ENCODE measurements around the gene PKD1L1.

The PKD1L1 gene

DNA sequence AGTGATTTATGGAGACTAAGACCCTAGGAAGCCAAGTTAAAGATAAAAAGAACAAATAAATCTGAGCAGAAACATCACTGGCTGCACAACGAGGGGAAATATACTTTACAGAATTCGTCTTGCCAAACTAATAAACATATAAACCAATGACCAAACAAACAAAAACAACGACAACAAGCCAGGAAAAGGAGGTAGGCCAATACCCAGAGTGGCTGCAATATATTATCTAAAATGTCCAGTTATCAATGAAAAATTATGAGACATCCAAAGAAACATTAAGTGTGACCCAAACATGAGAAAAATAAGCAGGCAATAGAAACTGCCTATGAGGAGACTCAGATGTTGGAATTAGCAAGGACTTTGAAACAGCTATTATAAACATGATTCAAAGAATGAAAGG is 81.0 kb downstream of the PKD1L1 start:
- no peak for DNase-seq

DNA sequence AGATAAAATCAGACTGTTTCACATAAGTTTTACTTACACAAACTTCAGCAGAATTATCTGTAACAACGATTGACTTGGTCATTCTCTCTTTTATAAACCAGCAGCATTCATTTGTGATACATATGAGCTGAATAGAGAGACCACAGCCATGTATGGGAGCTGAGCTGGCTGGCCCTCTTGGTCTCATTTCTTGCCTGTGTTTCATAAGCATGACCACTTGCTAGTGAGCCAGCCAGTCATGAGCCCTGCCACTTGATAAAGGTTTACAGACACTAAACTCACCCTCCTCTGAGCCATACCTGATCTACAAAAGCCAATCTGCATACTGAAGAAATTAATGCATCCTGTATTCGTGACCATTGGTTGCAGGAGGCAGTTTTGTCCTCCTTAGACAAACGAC is 82.1 kb downstream of the PKD1L1 start:
- no peak for DNase-seq

DNA sequence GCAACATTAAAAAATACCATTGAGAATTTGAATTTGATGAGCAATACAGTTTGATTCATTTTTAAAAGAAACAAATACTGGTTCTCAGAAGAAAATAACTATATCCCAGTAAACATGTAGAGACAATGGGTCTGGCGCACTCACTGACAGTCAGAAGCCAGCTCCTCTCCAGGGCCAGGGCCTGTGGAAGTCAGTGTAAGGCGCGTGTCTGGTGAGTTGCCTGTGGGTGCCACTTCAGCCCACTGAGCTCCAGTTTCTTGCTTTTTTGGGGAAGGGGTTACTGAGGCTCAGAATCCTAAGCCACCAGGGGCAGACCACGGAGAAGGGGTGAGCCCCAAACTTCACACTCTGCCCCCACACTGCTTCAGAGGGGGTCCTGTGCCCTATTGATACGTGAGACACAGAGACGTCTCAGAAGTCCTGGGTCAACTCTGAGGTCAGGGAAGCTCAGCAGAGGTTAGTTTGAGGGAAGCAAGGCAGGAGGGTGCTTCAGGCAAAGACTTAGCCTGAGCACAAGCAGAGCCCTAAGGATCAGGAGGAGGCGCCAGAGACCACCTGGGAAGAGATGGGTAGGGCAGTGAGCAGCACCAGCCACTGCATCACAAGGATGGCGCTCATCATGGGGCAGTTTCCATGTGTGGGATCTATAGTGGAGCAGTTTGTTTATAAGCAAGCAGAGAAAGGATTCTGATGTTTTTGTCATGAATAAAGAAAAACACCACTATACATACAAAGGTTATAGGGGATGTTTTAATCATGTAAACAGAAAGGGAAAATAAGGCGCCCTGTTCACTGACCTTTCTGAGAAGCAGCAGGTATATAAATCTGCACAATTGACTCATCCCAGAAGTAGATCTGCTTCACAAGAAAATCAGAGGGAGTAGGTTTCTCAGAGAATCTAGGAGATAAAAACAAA is 95.7 kb downstream of the PKD1L1 start:
- no peak for DNase-seq

DNA sequence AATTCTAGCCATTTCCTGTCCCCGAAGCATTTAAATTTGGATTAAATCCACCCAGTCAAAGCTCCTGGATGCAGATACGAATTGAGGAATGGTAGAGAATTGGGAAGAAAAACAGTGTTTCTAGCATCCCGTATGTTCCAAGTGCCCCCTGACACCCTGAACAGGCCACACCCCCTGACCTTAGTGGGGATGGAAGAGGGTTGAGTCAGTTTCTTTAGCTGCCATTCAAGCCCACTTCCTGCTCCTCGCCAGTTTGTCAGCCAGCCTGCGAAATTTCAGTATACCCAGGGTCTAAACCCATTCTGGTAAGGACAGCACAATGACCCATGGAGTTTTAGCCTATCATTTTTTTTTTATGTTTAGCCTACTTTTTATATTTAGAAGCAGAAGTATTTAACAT is 101.1 kb downstream of the PKD1L1 start:
- no peak for DNase-seq

DNA sequence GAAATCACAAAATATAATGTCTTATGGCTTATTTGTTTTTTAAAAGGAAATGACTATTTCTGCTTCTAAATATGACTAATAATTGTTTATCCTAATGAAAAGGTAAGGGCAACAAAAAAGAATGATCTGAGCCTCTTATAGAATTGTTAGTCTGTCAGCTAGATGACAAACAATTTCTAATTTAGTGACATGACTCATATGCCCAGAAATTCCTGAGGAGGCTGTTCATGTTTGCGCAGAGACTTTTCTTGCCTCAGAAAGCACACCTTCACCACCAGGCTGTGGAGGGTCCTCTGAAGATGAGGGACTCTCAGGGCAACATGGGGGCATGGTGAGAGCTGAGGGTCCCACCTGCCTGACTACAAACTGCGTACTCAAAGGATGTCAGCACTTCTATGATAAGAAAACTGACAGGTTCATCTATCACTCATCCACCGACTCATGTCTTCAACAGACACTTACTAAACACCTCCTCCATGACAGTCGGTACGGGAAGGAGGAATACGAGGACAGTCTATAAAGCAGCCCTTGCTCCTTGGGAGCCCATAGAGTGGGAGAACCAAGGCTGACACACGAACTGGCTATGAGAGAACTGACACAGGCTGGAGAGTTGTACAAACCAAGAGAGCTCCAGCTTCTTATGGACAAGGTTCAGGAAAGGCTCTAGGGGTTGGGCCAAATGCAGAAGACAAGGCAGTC is 102.0 kb downstream of the PKD1L1 start:
- no peak for DNase-seq

DNA sequence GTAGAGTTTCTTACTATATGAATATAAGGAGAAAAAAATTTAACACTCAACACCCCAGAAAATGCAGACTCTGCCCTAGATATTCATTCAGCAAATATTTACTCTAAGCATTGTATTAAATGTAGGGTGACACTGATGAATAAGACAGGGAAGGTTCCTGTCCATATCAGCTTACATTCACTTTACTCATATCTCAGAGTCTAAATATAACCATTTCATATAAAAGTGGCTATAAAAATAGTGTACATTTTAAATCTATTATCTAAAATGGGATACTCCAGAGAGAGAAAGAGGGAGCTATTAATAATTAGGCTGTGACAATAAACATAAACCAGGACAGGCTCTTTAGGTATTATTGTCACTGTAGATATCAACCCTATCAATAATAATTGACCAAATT is 104.0 kb downstream of the PKD1L1 start:
- DNase-seq: no peak

DNA sequence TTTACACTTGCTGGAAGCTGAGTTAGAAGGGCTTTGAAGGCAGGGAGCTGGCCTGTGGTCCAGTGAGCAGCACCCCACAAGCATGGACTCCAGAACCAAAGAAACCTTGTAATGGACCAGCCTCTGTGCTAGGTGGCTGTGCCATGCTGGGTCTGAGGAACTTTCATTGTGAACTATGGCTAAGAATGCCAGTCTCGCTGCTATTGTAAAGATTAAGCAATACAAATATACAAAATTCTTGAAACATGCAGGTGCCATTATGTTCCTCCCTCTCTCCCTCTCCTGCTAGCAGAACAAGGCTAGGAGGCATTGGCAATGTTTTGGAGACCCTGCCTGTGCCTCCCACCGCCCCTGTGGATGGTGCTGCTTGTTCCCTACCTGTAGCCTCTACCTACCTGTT is 105.0 kb downstream of the PKD1L1 start:
- no peak for DNase-seq

DNA sequence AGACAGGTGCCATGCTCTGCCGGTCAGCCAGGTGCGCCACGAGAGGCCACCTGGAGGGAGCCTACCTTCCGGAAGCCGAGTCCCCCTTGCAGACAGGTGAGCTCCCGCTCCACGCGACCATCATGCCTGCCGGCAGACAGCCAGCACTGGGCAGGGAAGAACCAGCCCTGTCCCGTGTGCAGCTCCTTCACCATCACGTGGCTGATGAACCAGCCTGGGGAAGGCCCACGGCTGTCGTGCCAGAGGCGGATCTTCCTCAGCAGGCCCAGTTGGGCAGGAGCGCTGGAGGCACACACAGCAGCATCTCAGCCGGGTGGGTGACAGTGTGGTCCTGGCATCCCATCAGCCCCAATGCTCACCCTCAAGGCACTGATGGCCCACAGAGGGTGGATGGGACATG is 108.9 kb downstream of the PKD1L1 start:
- no peak for DNase-seq

DNA sequence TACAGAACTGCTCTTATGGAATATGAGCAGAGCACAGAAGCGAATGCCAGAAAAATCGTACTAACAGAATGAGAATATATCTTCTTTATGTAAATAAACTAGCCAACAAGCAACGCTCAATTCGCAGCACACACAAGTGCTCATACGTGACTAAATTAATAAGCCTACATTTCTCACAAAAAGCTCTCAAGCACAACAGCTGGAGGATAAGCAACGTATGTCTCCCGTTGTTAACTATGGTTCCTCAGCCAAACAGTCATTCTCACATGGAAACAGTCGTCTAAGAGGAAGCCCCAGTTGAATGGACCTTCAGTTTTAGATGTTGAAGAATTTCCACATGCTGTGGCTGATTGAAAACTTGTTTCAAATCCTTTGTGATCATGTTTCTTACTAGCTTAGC is 110.4 kb downstream of the PKD1L1 start:
- no peak for DNase-seq

DNA sequence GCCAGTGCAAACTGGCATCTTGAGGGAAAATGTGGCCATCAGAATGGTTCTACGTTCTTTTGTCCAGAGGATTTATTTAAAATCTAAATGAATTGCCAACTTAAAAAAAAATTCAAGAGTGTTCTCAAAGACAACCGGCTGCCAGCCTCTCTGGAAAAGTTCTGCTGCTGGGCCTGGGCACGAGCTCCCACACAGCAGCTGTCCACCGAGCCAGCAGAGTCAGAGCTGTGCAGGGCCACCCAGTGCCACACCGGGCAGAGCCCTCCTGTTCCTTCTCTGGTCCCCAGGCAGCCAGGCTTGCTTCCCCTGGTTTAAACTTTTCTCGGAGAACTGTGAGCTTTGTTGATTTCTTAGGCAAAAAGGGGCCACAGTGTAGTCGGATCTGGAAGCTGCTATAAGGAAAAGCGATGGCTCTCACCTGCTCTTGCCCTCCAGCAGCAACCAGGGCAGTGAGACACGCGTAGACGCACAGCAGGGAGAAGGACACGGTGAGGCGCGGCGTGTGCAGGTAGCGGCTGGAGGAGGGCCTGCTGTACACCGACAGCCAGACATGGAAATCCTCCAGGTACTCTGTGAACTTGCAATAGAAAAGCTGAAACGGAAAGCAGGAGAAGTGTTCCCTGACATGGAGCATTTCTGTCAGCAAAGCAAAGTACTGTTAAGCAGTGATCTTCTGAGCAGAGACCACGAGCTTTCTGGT is 111.6 kb downstream of the PKD1L1 start:
- DNase-seq: no peak

DNA sequence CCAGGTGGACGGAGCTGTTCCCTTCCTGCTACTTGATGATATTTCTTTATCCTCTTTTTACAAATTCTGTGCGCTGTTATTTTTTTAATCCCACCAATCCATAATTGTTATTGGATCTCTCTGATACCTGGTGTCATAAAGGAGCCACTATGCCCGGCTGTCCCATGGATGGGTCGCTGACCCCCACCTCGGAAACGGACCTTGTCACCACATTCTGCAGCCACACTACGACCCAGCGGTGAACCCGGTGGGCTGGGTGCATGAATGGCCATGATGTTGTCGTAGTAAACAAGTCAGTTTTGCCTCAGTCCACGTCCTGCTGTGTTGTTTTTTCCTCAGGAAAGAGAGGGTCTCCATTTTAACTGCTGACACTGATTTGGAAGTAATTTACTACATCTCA is 112.2 kb downstream of the PKD1L1 start:
- DNase-seq: no peak

DNA sequence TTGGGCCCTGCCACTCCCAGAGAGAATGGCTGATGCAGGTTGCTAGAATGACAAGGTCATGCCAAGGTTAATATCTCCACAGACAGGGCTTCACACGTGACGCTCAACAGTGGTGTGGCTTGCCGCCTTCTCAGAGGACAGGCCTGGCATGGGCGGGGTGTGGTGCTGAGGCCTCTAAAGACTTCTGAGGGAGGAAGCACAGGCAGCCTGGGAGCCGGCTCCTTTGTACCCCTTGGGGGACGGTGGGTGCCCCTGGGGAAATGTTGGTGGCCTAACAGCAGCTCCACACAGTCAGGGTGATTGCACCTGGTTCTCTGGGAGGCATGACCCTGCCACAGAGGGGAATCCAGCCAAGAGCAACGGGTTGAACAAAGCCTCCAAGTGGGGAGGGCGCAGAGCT is 115.1 kb downstream of the PKD1L1 start:
- DNase-seq: no peak

DNA sequence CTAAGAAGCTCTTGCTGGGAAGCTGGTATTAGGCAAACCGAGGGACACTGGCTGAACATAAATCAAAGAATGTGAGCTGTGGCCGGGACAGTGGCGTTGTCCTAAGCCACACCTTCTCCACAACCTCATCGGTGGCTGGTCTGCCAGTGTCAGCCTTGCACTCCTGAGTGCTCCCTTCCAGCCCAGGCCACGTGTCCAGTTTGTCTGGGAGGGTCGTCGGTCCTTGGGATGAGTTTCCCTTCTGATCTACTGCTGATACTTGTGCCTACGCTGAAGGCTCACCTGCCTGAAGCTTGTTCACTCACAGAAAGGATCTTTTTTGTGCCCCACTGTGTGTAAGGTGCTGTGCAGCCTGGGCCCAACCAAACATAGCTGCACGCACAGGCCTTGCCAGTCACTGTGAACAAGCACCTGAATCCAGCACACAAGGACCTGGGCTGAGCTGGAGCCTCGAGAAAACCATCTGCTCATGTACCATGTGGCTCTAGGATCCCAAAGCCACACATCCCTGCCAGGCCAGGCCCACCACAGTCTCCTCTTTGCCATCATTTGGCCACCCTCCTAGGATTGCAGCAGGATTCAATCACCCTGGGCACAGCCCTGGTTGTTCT is 116.1 kb downstream of the PKD1L1 start:
- DNase-seq: no peak

DNA sequence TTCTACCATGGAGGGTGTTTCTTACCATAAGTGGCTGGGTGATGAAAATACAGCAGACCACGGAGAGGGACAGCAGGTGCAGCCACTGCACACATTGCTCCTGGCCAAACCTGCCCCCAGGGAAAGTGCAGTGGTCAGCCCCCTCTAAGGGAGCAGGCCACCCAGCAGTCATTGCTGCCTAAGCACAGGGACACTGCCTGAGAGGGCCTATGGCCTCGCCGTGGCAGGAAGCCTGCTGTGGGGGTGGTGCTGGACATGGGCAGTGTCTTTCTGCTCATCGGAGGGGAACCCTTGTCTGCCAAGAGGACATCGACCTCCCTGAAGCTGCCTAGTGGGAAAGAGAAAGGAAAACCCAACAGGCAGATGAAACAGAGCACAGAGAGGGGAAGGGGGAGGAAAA is 118.3 kb downstream of the PKD1L1 start:
- DNase-seq: no peak

DNA sequence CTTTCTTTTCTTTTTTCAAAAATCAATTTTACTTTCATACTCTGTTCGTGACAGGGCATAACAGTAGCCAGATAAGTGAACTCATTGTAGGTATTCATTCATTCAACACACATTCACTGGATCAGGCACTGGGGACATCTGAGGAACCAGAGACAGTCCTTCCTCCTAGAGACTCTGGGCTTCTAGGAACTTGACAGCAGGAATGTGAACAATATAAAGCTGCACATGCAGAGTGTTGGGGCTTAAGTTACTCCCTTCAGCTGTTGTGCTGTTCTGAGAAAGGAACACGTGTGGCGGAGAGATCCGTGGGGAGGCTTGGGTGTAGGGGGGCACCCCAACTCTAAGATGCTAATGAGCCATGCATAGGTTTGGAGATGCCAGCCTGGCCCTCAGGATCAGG is 120.4 kb downstream of the PKD1L1 start:
- no peak for DNase-seq

DNA sequence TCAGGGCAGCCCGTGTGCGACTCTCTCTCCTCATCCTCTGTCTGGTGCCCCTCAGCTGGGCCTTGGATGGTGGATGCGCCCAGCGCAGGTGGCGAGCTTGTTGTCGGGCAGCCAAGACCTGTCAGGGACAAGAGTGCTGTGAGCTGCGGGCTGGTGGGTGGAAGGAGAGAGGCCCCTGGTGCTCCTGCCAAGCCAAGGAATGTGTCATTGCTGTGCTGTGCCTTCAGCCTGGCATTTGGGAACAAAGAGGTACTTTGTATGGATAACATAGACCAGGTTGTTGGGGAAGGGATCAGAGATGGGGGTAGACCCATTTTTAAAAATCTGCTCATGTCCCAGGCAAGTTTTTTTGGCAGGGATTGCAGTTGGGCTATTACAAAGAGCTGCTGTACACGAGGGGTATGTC is 120.9 kb downstream of the PKD1L1 start:
- DNase-seq: no peak

DNA sequence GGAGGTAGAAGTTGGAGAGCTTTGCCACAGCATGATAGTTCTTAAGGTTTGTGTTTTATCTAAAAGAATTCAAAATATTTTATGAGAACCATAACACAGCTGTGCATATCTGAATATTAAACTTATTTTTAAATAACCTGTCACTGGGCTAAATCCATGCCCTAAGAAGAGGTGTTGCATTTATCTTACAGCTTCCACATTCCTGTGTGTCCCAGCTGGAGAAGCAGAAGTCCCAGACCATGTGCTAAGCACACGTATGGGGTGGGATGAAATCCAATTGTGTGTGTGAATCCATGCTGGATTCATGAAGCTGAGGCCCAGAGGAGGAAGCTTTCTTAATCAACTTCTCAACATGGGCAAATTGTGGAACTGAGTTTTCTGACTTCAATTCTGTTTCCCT is 121.5 kb downstream of the PKD1L1 start:
- no peak for DNase-seq

DNA sequence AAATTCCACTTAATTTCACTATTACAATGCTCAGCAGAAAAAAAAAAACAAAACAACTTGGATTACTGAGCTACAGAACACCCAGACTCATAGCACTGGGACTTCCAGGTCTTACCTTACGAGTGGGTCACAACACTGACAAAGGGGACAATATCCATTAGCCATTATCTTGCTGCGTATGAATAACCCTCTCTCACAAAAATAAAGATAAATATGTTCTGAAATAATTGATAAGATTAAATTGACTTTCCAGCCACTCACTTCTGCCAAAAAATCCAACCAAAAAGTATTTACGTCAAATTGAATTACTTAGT is 128.7 kb downstream of the PKD1L1 start:
- no peak for DNase-seq

DNA sequence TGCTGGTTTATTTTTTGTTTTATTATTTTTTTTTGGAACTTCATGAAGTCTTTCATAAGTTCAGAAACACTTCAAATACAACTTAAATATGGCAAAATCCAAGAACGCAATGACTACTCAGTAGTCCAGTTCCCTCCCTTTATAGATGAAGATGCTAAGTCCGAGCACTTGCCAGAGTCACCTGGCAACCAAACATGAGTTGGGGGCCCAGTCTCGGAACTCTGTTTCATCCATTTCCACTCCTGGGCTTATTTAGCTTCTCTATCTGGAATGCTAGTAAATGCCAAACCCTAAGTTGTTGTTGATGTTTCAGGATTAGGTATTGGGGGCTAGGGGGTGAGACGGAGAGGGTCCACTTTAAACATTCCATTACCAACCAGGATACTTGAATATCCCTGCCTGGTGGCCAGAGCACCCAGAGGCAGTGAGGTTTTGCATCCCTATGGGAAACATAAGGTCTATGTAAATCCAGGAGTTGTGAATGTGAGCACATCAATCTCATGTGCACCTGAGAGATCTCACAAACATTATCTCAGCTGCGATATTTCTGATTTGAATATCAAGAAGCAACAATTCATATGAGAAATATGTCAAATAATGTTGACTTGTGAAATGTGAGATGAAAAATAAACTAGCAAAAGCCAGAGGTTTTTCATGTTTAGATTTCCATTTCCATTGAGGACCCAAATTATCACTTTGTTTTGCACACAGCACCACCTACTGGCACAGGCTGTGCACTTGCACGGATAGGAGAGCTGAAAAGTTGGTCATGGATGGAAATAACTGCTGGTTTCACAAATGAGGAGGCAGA is 129.3 kb downstream of the PKD1L1 start:
- DNase-seq: peak; percentile 46 to 63

DNA sequence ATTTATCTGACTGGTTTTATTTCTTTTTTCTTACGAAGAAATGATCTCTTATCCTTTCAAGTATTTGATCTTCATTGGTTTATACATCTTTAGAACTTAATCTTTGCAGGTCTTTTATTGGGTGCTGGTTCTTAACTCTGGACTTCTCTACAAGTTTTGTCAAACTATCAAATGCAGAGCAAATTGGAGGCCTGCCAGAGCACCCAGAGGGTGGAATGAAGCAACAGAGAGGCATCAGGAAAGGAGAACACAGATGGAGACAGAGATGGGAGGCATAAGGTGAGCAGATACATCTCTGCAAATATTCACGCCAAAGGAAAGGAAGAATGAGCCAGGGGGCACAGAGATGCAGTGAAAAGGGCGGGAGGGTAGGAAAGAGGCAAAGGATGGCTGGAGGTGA is 130.3 kb downstream of the PKD1L1 start:
- DNase-seq: no peak

DNA sequence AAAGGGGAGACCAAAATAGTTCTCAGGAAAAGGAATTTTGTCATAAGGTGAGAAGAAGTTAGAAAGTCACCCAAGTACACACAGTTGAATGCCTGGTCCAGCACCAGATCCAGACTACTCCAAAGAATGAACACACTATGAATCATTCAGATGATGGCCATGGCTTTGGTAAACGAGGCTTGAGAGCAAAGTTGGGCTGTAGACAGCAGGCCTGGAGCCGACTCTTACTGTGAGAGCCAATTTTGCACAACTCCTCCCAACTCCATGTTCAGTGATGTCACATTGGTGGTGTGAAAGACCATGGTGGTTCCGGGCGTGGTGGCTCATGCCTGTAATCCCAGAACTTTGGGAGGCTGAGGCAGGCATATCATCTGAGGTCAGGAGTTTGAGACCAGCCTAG is 131.6 kb downstream of the PKD1L1 start:
- DNase-seq: no peak

DNA sequence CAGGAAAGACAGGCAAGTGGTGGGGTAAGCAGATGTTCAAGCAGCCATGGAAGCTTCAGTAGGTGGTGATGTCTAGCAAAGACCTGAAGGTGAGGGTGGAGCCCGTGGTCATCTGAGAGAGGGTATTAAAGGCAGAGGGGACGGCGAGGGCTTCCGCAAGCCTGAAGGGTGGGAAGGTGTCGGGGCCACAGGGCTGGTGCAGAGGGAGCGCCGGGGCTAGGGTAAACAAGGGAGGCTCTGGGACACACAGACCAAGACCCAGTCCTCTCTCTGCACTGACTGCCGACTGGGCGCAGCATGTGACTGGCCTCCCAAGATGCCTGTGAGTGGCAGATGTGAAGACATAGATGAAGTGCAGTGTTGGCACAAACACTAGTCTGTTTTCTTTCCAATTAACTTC is 132.4 kb downstream of the PKD1L1 start:
- no peak for DNase-seq
